LNCAP (cell line): ENCODE results near the gene ADO.

Experiments used
- TF ChIP-seq, protein P1 (sequence below): fragments of 450-650 bp; IDR thresholded peaks from 2 replicates; pipeline ENCODE4 v1.5.1; 2017; ENCODE audit warnings: mild to moderate bottlenecking

ADO gene

DNA sequence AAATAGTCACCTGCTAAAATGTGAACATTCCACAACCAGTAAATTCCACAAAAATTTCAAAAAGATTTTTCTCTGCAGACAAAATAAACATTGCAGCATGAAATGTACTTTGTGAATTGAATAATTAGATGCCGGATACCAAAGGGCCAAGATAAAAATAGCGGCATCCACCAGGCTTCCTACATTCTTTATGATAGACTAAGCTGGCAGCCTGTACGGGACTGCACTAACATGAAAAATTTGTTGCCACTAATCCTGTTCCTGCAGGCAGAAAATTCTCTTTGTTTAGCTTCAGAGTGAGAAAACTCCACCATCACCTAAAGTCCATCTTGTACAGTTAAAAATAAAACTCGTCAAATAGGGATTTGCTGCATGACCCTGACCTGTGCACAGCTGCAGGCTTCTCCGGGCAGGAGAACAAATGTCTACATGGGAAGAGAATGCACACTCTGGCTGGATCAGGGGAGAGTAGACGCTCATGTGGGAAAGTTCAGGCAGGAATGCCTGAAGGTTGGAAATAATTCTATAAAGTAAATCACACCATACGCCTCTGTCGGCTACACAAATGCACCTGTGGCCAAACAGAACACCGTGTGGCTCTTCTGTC is 15.6 kb upstream of the ADO start:
- TF ChIP-seq, protein P1, sequence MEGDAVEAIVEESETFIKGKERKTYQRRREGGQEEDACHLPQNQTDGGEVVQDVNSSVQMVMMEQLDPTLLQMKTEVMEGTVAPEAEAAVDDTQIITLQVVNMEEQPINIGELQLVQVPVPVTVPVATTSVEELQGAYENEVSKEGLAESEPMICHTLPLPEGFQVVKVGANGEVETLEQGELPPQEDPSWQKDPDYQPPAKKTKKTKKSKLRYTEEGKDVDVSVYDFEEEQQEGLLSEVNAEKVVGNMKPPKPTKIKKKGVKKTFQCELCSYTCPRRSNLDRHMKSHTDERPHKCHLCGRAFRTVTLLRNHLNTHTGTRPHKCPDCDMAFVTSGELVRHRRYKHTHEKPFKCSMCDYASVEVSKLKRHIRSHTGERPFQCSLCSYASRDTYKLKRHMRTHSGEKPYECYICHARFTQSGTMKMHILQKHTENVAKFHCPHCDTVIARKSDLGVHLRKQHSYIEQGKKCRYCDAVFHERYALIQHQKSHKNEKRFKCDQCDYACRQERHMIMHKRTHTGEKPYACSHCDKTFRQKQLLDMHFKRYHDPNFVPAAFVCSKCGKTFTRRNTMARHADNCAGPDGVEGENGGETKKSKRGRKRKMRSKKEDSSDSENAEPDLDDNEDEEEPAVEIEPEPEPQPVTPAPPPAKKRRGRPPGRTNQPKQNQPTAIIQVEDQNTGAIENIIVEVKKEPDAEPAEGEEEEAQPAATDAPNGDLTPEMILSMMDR: no peak

DNA sequence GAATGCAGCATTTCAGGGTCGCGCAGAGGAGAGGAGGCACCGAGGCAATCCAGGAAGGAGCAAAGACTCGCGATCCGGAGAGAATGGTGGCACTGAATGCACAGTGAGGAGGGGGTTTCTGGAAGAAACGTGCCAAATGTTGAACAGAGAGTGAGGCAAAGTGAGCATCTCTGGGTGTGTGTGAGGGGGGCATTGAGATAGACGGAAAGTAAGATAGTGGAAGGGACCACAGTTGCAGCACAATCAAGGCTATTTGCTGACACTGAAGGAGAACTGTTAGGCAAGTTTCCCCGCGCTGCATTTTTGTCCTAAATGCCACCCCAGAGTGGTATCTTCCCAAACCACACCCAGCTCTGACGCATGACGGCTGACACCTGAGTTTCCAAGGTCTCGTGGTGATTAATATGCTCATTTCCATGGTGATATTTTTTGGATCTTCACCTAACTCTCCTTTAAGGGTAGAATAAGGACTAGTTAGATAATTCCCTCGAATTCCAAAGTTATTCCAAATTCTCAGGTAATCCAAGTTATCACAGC is 14.4 kb upstream of the ADO start:
- TF ChIP-seq, protein P1: no peak

DNA sequence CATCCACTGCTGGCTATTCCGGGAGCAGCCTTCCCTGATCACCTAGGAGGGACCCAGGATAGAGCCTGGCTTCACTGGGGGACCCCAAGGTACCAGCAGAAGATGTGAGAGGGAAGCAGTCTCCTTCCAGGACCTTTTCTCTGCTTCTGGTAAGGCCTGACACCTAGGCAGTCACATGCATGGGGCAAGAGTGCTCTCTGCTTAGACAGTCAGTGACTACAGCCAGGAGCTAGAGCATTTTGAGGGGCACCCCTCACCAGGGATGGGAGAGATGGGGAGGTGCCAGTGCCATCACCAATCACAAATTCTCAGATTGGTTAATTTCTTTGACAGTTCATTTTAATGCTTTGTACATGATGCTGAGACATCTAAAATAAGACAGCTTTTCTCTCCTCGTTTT is 13.9 kb upstream of the ADO start:
- TF ChIP-seq, protein P1: no peak

- TF ChIP-seq, protein P1: no peak
Observed at GRCh38 chr10:62792261-62792660, 12.3 kb upstream of the ADO start.

GRCh38 chr10:62794306-62794705 is 10.2 kb upstream of the ADO start:
- TF ChIP-seq, protein P1: no peak

DNA sequence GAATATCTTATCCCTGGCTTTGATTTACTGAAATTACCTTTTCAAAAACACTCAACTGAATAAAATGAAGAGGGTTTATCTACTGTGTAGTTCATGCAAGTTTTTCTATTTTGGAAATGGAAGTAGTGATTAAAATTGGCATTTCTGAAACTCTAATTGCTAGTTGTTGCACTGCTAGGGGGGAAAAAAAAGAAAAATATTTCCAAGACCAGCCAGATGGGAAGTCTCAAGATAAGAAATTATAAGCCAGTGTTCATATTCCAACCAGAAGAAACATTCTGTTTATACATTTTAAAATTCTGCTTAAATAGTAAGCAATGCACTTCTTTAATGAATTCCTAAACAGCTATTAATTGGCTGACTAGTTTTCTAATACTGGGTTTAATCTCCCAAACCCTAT is 9.4 kb upstream of the ADO start:
- TF ChIP-seq, protein P1: no peak

GRCh38 chr10:62795762-62796161 is 8.8 kb upstream of the ADO start:
- TF ChIP-seq, protein P1: no peak

DNA sequence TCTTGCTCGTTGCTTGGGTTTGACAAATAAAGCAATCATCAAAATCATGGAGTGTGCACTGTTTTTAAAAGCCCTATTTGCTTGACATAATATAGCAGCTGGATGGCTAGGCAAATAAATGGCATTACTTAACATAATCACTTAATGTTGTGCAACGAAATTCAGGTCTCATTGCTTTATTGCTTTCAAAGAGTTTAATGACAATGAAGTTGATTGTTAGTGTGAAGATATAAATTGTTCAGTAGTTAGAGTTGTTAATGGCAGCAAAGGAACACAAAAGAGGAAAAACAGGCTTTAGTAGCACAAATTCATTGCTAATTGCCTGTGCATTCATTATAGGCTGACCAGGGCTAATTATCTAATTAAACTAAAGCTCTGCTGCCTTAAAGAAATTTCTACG is 7.6 kb upstream of the ADO start:
- TF ChIP-seq, protein P1: no peak
